HFF-Myc (cell line): Measurements from ENCODE around the gene ZAR1L.

ENCODE experiments used
- DNase-seq: peaks from one replicate; pipeline ENCODE4 v3.0.0-alpha.2; 2011; ENCODE audit warnings: low read depth; ENCODE audit errors: extremely low read depth
- H3K4me3 ChIP-seq: replicated peaks from 2 replicates; pipeline ENCODE4 v1.5.1; 2011; ENCODE audit warnings: low read depth, mild to moderate bottlenecking, control low read depth, low read length
- CTCF ChIP-seq: IDR thresholded peaks from 2 replicates; pipeline ENCODE4 v1.5.1; 2012; ENCODE audit warnings: mild to moderate bottlenecking, low read depth, low read length, control low read depth; ENCODE audit errors: missing control alignments

The ZAR1L gene

GRCh38 chr13:32257649-32258048 lies 57.5 kb downstream of the ZAR1L start:
- TF ChIP-seq CTCF = no peak
- no peak overlapping the region for H3K4me3 ChIP-seq
- no peak for DNase-seq

- no peak overlapping the region for H3K4me3 ChIP-seq
- TF ChIP-seq CTCF = no peak
These were observed 58.9 kb downstream of the ZAR1L start for GRCh38 chr13:32256243-32256642.

GRCh38 chr13:32255724-32256109 lies 59.4 kb downstream of the ZAR1L start:
- DNase-seq = no peak
- no peak overlapping the region for H3K4me3 ChIP-seq
- TF ChIP-seq CTCF = no peak

More at GRCh38 chr13:32256243-32256642, 58.9 kb downstream of the ZAR1L start:
- DNase-seq = no peak

GRCh38 chr13:32254916-32255723 lies 60.0 kb downstream of the ZAR1L start:
- TF ChIP-seq CTCF = no peak
- DNase-seq = no peak
- H3K4me3 ChIP-seq = no peak overlapping the region

GRCh38 chr13:32254416-32254815 lies 60.7 kb downstream of the ZAR1L start:
- H3K4me3 ChIP-seq = no peak overlapping the region
- TF ChIP-seq CTCF = no peak
- DNase-seq = no peak

- DNase-seq = no peak
- TF ChIP-seq CTCF = no peak
- no peak overlapping the region for H3K4me3 ChIP-seq
These were observed 61.2 kb downstream of the ZAR1L start for GRCh38 chr13:32253911-32254399.
